ENCODE results near the gene CHRM5.

Gene CHRM5

DNA sequence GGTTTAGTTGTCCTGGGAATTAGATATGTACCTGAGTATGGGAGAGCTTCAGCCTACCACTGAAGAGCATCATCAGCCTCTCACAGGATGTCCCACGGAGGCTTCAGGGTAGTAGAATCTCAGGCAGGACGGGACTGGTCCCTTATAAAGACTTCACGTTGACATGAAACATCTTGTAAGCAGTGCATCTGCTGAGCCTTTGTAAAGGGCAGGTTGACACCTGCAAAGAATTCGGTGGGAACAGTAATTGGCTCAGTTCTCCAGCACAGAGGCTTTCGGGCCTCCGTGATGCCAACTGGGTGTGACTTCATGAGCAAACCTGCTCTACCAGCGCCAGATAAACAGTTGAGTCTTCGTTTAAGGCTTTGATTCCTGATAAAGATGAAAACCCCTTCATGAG, 97.6 kb downstream of the CHRM5 start:
- Mint-ChIP-seq H3K4me3 (no peak overlapping the region), H3K27me3 (ENCODE audit: low read depth, poor library complexity) (peaks cover 8% of the 10 kb centered on the region), H3K4me1 (no peaks in the 10 kb centered on the region), H3K27ac (no peak overlapping the region), H3K9me3 (no peaks in the 10 kb centered on the region), H3K36me3 (ENCODE audit: low read depth) (no peaks in the 10 kb centered on the region)
- DNase-seq: no peak
- TF ChIP-seq, protein P1, sequence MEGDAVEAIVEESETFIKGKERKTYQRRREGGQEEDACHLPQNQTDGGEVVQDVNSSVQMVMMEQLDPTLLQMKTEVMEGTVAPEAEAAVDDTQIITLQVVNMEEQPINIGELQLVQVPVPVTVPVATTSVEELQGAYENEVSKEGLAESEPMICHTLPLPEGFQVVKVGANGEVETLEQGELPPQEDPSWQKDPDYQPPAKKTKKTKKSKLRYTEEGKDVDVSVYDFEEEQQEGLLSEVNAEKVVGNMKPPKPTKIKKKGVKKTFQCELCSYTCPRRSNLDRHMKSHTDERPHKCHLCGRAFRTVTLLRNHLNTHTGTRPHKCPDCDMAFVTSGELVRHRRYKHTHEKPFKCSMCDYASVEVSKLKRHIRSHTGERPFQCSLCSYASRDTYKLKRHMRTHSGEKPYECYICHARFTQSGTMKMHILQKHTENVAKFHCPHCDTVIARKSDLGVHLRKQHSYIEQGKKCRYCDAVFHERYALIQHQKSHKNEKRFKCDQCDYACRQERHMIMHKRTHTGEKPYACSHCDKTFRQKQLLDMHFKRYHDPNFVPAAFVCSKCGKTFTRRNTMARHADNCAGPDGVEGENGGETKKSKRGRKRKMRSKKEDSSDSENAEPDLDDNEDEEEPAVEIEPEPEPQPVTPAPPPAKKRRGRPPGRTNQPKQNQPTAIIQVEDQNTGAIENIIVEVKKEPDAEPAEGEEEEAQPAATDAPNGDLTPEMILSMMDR (IDR thresholded peaks at IDR 0.05): no peak

DNA sequence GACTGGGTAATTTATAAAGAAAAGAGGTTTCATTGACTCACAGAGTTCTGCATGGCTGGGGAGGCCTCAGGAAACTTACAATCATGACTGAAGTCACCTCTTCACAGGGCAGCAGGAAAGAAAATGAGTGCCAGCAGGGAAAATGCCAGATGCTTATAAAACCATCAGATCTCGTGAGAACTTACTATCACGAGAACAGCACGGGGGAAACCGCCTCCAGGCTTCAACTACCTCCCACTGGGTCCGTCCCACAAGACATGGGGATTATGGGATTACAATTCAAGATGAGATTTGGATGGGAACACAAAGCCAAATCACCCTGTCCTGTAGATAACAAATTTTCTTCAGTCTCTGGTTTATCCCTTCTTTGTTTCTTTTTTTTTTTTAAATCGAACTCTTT, 101.7 kb downstream of the CHRM5 start:
- H3K27ac Mint-ChIP-seq: no peak overlapping the region
- no peak for DNase-seq
- H3K27me3 Mint-ChIP-seq (ENCODE audit: low read depth, poor library complexity): peaks cover 4% of the 10 kb centered on the region
- H3K4me1 Mint-ChIP-seq: no peaks in the 10 kb centered on the region
- no peaks in the 10 kb centered on the region for H3K36me3 Mint-ChIP-seq (ENCODE audit: low read depth)
- no peaks in the 10 kb centered on the region for H3K9me3 Mint-ChIP-seq
- H3K4me3 Mint-ChIP-seq: no peak overlapping the region
- TF ChIP-seq, protein P1 (IDR thresholded peaks at IDR 0.05): no peak

DNA sequence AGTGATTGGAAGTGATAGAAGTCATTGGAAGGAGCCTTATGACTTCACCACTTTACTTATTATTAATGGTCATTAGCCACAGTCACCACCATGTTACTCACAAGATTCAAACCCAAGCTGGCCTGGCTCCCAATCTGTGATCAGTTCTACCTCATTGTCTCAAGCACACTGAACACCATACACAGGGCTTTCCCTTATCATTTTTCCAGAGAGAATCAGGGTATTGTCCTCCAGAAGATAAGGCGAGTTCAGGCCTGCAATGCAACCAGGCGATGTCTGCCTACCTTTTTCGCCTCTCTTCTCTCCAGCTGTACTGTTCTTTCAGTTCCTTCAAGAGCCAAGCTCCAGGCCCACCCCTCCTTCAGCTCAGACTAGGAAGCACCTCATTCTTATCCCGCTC, 108.5 kb downstream of the CHRM5 start:
- H3K36me3 Mint-ChIP-seq (ENCODE audit: low read depth): no peaks in the 10 kb centered on the region
- H3K4me3 Mint-ChIP-seq: no peak overlapping the region
- no peak for DNase-seq
- H3K4me1 Mint-ChIP-seq: no peaks in the 10 kb centered on the region
- no peaks in the 10 kb centered on the region for H3K9me3 Mint-ChIP-seq
- TF ChIP-seq, protein P1 (IDR thresholded peaks at IDR 0.05): no peak
- H3K27ac Mint-ChIP-seq: no peak overlapping the region
- peaks cover 3% of the 10 kb centered on the region for H3K27me3 Mint-ChIP-seq (ENCODE audit: low read depth, poor library complexity)

DNA sequence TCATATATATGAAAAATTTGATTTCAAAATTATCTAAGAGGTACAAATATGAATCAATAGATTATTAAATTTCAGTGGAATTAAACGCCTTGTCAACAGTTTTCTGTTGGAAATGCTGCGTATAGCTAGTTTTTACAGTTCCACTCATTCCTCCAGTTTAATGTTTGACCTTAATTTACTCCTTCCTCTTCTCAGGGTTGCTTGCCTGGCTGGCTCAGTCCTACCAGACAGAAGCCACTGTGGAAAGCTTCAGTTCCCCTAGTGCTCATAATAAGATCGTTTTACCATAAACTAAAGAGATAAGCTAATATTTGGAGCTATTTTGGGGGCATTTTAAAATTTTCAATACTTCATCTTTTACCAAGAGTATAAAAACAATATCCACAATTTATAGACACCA, 110.6 kb downstream of the CHRM5 start:
- TF ChIP-seq, protein P1 (IDR thresholded peaks at IDR 0.05): no peak
- Mint-ChIP-seq H3K27ac (no peak overlapping the region), H3K36me3 (ENCODE audit: low read depth) (peaks cover 6% of the 10 kb centered on the region), H3K4me3 (no peak overlapping the region), H3K27me3 (ENCODE audit: low read depth, poor library complexity) (peaks cover 3% of the 10 kb centered on the region), H3K4me1 (no peaks in the 10 kb centered on the region), H3K9me3 (no peaks in the 10 kb centered on the region)
- DNase-seq: no peak

DNA sequence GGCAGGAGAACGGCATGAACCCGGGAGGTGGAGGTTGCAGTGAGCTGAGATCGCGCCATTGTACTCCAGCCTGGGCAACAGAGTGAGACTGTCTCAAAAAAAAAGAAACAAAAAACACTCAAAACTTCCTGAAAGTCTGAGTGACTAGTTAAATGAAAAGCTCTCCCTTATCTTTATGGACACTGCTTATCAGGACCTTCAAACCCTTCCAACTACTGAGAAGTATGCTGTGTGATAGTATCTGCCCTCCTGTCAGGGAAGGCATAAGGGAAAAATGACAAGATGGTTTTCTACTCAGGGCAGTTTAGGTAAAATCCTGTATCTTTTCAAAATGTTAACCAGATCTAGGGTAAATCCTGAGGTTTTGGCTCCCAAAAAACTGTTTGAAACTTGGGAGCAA, 111.6 kb downstream of the CHRM5 start:
- TF ChIP-seq, protein P1 (IDR thresholded peaks at IDR 0.05): no peak
- Mint-ChIP-seq H3K36me3 (ENCODE audit: low read depth) (peaks cover 11% of the 10 kb centered on the region), H3K4me1 (no peaks in the 10 kb centered on the region), H3K4me3 (no peak overlapping the region), H3K9me3 (no peaks in the 10 kb centered on the region), H3K27me3 (ENCODE audit: low read depth, poor library complexity) (peaks cover 6% of the 10 kb centered on the region), H3K27ac (no peak overlapping the region)
- no peak for DNase-seq

DNA sequence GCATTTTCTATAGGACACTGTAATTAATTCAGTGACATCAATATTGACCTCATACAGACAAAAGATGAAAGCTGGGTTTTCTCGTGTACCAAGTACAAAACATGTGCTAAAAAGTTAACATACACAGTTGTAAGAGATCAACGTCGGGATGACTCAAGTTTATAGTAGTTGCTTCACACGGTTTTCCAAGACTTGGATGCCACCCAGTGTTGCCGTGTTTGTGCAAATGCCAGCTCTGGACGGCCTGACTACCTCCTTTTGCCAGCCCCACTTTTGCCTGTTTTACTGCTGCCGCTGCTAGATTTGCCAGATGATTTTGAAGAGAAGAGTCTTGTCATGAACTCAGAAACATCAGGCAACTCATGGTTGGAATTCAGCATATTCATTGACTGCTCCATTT, 115.8 kb downstream of the CHRM5 start:
- H3K27me3 Mint-ChIP-seq (ENCODE audit: low read depth, poor library complexity): peaks cover 2% of the 10 kb centered on the region
- peak overlapping the region; percentile 17 for H3K27ac Mint-ChIP-seq
- H3K36me3 Mint-ChIP-seq (ENCODE audit: low read depth): peaks cover 40% of the 10 kb centered on the region
- no peak for DNase-seq
- TF ChIP-seq, protein P1 (IDR thresholded peaks at IDR 0.05): no peak
- H3K4me1 Mint-ChIP-seq: no peaks in the 10 kb centered on the region
- no peaks in the 10 kb centered on the region for H3K9me3 Mint-ChIP-seq
- H3K4me3 Mint-ChIP-seq: no peak overlapping the region
